ENCODE results near the gene GH2.
"Not testable (repeated sequence)": the region's sequence is repeated elsewhere in the genome, so short reads cannot be mapped to it uniquely, and the experiment has no call there.

GH2 gene

DNA sequence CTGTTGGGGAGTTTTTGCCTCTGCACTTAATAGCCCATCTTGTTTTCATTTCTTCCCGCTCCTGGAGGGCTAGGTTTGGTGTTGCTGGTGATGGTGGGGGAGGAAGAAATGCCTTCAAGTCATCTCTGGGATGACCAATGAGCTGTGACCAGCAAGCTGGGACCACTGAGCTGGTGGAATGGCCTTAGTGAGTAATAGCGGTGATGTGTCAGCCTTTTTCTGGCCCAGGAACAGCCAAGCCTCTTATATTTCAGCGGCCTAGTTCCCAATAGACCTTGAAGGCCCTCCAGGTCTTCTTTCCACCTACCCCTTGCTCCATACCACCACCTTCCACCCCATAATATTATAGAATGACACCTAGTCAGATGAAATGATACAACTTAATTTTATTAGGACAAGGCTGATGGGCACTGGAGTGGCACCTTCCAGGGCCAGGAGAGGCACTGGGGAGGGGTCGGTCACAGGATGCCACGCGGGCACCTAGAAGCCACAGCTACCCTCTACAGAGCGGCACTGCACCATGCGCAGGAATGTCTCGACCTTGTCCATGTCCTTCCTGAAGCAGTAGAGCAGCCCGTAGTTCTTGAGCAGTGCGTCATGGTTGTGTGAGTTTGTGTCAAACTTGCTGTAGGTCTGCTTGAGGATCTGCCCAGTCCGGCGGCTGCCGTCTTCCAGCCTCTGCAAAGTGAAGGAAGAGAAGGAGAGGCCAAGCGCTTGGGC, 9.9 kb downstream of the GH2 start:
- DNase-seq, result not testable (repeated sequence)

DNA sequence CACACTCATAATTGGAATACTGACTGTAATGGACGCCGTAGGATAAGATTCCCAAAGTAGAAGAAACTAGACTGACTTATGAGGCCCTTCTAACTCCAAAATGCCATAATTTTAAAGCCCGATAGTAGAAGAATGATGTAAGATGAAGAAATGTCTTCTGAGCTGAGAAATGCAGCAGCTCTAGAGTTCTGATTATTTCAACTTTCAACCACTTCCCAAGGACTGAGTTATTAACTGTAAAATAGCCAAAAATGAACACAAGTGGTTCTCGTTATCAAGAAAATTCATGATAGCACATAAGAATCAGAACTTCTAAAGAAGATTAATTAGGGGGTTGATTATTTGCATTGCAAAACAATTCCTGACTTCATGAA, 11.5 kb downstream of the GH2 start:
- DNase-seq, result not testable (repeated sequence)

DNA sequence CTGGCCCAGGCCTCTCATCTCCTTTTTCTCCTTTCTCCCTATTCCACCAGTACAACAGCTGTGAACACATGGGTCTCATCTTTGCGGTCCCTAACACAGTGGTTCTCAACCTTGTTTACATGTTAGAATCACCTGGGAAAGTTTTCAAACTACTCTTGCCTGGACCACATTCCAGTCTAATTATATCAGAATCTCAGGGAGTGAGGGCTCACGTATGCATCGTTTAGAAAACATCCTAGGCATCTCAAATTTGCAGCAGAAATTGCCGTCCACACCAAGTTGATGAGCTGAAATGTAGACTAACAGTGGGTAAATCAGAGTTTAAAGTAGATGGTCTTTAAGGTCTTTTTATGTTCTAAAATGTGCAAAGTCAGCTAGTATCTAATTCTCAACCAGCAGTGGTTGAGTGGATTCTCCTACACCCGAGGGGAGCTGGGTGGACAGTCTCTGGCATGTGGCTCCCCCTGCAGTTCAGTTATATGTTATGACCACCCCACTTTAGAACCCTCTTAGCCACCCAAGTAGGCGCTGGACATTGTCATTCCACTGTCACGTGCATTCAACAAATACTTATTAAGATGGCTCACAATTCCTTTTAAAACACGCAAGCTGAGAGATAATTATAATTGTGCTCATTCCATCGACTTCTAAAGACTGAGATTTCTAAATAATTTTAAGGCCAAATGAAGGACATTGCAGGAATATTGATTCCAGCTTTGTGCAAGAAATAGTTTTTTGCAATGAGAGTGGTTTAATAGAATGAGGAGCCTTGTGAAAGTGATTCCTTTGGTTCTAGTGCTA, 12.1 kb downstream of the GH2 start:
- not testable (repeated sequence) for DNase-seq

DNA sequence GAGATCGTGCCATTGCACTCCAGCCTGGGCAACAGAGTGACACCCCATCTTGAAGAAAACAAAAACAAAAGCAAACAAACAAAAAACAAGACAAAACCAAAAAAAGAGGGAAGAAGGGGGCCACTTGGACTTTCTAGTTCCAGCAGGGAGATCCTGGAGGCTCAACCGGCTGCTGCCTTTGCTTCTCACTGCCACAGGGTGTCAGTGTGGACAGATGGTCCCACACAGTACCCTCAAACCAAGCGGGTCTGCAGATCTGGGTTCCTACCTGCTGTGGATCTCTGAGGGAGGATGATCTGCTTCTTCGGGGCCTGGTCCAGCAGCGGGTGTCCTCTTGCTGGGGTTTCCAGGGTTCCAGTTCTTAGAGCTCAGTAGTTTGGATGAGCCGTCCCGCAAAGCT, 15.1 kb downstream of the GH2 start:
- not testable (repeated sequence) for DNase-seq

DNA sequence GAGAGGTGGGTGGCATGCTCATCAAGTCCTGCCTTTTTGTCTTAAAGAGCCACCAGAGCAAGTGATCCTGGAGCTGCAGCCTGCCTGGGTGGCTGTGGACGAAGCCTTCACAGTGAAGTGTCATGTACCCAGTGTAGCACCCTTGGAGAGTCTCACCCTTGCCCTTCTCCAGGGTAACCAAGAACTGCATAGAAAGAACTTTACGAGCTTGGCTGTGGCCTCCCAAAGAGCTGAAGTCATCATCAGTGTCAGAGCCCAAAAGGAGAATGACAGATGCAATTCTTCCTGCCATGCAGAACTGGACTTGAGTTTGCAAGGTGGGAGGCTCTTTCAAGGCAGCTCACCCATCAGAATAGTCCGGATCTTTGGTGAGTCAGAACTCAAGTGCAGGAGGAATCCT, 22.5 kb downstream of the GH2 start:
- no peak for DNase-seq

DNA sequence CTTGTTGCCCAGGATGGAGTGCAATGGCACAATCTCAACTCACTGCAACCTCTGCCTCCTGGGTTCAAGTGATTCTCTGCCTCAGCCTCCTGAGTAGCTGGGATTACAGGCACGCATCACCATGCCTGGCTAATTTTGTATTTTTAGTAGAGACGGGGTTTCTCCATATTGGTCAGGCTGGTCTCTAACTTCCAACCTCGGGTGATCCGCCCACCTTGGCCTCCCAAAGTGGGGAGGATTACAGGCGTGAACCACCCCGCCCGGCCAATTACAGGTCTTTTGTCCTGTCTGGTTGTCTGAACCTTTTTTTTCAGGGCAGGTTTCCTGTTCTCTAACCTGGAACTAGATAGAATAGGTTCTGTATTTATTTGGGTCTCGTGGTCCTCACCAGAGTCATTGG, 25.3 kb downstream of the GH2 start:
- not testable (repeated sequence) for DNase-seq

DNA sequence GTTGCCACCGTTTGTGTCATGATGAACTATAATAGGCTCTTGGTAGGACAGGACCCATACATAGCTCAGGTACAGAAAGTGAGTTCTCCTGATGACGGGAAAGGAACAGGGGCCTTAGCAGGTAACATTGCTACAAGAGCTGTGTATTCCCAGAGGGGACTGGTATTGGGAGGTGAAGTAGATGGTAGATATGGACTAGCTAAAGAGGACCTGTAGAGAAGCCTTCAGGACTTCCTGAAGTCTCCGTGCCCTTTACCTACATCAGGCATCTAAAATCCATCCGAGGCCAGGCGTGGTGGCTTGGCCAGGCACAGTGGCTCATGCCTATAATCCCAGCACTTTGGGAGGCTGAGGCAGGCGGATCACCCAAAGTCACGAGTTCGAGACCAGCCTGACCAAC, 26.6 kb downstream of the GH2 start:
- DNase-seq, result no peak

DNA sequence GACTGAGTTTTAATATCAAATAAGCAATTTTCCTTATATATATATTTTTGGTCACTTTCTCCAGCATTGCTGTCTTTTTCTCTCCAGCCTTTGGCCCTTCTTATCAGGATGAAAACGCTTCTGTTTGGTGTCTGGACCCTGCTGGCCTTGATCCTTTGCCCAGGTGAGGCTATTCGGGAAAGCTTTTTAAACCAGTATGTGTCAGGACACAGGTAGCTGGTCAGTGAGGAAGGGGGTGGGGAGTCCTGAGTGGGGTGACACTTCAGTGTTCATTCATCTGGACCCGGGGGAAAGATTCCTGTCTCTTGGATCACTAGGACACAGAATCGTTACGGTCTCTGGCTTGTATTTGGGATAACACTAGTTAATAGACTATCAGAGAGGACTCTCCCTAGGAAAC, 27.0 kb downstream of the GH2 start:
- no peak for DNase-seq

DNA sequence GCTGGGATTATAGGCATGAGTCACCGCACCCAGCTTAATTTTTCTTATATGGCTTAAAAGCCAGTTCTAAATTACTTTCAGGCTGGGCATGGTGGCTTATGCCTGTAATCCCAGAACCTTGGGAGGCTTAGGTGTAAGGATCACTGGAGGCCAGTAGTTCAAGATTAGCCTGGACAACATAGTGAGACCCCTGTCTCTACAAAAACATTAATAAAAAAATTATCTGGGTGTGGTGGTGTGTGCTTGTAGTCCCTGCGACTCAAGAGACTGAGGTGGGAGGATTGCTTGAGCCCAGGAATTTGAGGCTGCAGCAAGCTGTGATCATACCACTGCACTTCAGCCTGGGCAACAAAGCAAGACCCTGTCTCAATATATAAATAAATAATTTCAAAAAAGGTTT, 28.5 kb downstream of the GH2 start:
- no peak for DNase-seq

DNA sequence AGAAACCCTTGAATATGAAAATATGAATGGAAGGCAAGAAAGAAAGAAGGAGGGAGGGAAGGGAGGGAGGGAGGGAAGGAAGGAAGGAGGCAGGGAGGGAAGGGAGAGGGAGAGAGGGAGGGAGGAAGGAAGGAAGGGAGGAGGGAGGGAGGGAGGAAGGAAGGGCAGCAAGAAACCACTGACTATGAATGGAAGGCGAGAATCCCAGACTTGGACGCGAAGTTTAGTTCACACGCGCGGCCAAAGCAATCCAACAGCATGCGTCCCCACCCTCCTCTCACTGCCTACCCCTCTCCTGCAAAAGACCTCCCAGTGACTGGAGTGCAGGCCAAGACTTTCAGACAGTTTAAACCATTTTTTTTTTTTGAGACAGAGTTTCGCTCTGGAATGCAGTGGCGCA, 31.3 kb downstream of the GH2 start:
- DNase-seq, result no peak

DNA sequence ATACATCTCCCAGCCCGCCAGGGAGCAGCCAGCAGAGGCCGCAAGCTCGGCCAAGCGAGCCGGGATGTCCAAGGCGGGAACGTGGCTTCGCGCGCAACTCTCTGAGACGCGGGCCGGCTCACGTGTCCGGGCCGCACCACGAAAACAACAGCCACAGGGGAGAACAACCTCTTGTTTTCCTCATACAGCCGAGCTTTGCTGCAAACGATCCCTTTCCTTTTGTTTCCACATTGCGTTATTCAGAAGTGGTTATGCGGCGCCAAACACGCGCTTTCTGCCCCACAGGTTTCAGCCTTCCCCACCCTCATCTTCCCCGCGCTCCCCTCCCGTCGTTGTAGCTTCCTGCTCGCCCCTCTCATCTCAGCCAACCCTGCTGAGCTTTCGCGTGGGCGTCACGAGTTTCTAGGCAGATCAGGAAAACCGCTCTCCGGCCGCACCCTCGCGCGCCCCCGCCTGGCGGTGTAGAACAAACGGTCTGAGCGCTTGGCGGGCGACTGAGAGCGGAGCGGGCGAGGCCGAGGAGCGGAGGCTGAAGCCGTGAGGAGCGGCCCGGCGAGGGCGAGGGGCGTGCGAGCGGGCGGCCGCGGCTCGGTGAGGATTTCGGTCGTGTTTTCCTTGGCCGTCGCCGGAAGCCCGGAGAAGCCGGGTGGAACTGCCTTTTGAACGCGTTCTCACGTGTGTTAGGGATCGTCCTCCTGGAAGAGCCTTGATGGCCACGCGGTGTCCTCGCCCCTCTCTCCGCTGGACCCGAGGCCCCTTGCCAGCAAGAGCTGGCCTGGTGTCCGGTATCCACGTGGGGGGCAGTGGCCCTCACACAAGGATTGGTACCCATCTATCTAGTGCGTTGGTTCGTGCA, 32.7 kb downstream of the GH2 start:
- no peak for DNase-seq

DNA sequence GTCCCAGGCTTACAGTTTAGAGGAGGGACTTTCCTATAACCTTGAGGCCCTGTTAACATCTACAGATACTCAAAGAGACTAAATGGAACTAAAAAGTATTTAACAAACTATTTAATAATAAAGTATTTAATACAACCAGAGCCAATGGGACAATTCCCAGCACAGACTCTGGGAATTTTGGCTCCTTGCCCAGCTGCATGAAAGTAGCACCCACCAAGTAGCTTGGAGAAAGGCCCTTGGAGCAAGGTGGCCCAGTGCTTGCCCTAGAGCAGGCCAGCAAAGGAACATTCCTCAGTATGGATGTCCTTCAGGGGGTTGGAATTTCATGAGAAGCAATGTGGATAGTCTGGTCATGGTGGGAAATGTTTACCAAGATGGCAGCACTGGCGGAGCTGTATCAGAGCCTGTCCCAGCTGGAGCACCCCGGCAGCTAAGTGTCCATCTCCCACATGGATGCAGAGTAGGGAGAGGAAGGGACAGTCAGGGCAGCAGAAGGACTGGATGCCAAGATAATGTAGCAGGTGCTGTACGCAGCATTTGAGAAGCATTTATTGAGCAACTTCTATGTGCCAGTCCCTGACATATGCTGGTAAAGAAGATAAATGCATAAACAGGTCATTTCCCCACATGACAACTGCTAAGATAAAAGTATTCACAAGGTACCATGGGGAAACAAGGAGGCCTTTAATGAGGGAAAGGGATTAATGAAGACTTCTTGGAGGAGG, 34.1 kb downstream of the GH2 start:
- DNase-seq, result no peak

DNA sequence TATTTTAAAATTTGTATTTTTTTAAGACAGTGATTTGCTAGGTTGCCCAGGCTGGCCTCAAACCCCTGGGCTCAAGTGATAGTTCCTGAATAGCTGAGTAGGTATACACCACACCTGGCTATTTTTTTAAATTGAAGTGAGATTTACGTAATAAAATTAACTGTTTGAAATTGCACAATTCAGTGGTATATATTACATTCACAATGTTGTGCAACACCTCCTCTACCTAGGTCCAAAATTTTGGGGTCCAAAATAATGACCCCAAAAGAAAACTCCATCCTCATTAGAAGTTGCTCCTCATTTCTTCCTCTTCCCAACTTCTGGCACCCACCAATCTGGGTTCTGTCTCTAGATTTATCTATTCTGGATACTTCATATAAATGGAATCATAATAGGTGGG, 36.2 kb downstream of the GH2 start:
- DNase-seq, result no peak

DNA sequence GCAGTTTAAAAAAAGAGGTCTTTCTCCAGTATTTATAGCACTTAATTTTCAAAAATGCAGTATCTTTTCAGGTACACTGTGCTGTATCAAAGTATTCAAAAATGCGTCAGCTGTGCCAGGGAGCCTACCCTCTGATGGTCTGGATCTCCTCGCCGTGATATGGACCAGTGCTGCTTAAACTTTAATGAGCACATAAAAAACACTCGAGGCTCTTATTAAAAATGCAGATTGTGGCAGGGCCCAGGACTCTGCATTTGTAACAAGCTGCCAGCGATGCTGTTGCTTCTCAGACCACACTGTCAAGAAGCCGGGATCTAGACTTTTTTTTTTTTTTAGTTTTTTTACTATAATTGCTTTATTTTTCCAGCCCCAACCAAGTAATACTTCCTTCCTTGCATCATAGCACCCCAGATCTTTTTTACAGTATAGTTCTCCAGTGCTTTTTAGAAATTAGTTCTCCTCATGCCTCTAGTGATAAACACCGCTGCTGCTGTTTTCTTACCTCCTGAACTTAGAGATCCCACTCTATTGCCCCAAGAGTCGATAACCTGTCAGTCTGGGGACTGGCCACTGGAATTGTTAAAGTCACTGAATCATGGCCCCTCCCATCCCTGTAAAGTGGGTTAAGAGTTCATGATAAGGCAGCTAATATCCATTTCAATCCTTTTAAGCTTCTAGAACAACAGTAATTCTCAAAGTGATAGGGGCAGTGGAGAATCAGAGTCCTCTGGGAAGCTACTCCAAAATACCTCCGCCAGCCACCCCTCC, 37.6 kb downstream of the GH2 start:
- DNase-seq, result no peak

DNA sequence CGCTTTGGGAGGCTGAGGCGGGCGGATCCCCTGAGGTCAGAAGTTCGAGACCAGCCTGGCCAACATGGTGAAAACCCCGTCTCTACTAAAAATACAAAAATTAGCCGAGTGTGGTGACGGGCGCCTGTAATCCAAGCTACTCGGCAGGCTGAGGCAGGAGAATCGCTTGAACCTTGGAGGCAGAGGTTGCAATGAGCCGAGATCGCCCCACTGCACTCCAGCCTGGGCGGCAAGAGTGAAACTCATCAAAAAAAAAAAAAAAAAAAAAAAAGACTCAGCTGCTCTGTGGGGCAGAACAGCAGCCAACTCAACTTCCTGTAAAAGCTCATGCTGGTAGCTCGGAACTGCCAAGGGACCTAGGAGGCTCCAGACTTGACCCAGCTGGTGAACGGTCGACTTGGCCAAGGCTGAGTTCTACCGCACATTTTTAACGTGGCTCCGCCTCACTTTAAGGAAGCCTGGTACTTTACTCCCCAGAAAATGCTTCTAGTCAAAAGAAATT, 38.3 kb downstream of the GH2 start:
- DNase-seq, result not testable (repeated sequence)

DNA sequence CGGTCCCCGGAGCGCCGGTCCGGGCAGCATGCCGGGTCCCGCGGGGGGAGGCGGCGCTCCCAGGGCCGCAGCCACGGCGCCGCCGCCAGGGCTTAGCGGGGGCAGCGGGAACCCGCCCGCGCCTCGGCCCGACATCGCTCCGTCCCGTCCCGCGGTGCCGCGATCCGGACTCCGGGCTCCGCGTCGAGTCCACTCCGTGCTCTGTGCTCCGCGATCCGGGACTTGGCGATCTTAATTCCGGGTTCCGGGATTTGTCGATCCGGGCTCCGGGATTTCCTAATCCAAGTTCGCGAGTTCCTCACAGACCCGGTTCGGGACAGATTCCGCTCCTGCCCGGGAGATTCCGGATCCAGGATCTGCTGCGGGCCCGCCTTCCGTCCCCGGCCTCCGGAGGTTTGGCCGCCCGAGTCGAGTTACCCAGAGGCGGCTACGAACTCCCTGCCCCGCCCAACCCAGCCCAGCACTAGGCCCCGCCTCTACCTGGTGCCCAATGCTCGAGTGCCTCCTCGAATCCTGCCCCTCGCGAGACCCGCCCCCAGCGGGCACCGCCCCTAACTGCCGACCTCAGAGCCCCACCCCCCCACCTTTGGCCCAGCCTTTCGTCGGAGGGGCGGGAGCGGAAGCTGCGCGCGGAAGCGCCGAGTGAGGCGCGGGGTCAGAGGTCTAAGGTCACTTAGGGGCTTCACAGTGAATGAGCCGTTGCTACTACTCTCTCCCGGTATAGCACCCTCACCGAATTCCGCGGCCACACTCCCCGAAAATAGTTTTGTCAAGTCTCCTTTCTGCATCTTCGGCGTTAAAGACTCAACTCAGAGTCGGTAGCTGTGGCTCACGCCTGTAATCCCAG, 39.0 kb downstream of the GH2 start, which contains the start of gene SMARCD2:
Gene SMARCD2 (minus strand): TSS at position 146 of the 847 bp plus-strand sequence. CDS start 11 bp downstream, at position 135.
- peak; percentile 85 for DNase-seq

DNA sequence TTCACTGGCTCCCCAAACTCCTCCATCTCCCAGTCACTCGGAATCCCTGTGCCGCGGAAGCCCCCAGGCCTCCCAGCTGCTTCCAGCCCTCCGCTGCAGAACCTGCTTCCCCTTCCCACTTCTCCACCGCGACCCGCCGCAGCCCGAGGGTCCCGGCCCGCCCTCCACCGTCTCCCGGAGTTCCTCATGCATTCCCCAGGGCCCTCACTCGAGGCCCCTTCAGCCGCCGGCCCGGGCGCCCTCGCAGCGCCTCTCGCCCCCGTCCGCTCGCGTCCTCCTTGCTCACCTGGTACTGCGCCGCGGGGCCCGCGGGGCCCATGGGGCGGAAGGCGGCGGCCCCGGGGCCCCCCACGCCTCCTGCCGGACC, 39.6 kb downstream of the GH2 start:
- no peak for DNase-seq

DNA sequence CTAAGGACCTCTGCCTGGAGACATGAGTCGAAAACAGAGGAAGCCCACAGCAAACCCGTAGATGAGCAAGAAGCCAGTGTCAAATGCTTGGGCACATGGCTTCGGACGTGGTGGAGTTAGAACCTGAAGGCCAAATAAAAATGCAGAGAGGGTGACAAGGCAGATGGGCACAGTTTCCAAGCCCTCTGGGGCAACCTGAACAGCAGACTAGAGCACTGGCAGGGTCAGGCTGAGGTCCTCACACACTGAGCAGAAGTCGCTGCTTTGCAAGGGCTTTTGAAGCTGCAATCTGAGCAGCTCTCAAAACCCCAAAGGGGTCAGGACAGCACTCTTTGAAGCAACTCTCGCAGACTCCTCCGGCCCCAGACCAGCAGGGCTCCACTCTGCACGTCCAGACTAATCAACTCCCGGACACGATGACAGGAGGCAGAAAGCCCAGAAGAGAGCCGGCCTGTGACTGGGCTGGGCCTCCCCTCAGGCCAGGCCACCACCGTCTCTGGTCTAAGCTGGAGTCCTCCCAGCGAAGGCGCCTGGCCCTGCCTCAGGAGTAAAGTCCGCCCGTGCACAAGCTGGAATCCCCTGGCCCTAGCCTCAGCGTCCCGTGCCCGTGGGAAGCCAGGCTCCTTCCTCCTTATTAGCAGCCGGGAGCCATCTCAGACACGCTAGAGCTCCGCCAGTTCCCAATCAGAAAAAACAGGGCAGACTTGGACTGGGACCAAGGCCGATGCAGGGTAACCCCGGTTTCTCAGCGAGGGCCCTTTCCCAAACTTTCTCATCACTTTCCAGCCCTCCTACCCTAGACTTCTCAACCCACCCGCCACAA, 40.2 kb downstream of the GH2 start:
- no peak for DNase-seq

DNA sequence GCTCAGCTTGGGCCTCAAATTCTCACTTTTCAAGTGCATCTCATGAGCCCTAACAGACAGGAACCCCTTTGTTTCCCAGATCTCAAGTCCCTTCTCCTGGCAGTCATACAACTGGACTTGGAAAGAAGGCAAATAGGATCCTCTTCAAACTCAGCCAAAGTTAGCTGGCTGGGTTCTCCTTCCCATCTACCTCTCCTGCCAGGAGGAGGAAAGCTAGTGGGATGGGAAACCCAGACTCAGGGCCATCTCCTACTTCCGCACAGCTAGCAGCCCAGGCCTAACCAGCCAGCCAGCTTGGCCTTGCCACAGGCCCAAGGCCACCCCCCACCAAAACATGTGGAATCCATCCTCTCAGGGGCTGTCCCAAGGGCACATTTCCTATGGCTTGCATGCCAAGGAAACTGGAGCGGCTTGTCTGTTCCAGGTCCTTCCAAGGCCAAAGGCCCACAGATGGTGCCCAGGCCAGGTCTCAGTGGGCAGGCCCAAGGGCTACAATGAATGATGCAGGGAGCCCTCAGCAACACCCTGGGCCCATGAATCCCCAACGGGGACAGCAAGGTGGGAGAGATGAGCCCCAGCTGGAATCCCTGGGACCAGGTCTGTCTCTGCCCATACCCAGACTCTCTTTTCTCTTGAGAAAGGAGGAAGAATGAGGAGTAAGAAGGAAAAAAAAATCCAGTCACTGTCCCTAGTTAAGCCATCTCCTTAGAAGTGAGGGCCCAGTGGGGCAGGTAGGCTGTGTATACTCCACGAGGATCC, 41.0 kb downstream of the GH2 start:
- DNase-seq, result no peak
